Endometrial microvascular endothelial cells (primary cell): ENCODE results near the gene LRIT1. TPM values are rescaled to one million over a fixed set of nuclear protein-coding genes. Genes with fewer than 3 reads are reported as not detected.

ENCODE experiments used
- in situ Hi-C: cut with HindIII; loops from 2 replicates; pipeline ENCODE4 v1.10.0; 2017; ENCODE audit warnings: low sequenced_read_pairs, low pct_unique_long_range_greater_than_20kb; ENCODE audit errors: inconsistent ontology term
- total RNA-seq: library from RNA; depleted of rRNA; stranded (reverse); fragments of >200 nt; gene quantifications from one replicate; pipeline ENCODE4 v1.2.3, GENCODE V29; 2015; ENCODE audit errors: inconsistent ontology term

The LRIT1 gene
- total RNA-seq, 1 donor from 2014 or later, result not detected

- in situ Hi-C loops, result no loop called here
These were observed 16.8 kb downstream of the LRIT1 start for GRCh38 chr10:84224411-84225028.

GRCh38 chr10:84221916-84222315 is 19.4 kb downstream of the LRIT1 start:
- in situ Hi-C loops, result no loop called here

- in situ Hi-C loops, result no loop called here
These were observed 23.6 kb downstream of the LRIT1 start for GRCh38 chr10:84217746-84218145.

- in situ Hi-C loops, result no loop called here
These were observed 24.5 kb downstream of the LRIT1 start for GRCh38 chr10:84216834-84217233.

- in situ Hi-C loops, result no loop called here
These were observed 26.6 kb downstream of the LRIT1 start for GRCh38 chr10:84214612-84215235.

- in situ Hi-C loops, result no loop called here
These were observed 27.2 kb downstream of the LRIT1 start for GRCh38 chr10:84214046-84214572.

GRCh38 chr10:84213076-84213475 is 28.3 kb downstream of the LRIT1 start:
- in situ Hi-C loops, result no loop called here

GRCh38 chr10:84212014-84212413 is 29.3 kb downstream of the LRIT1 start:
- in situ Hi-C loops, result no loop called here

- in situ Hi-C loops, result no loop called here
These were observed 29.8 kb downstream of the LRIT1 start for GRCh38 chr10:84211566-84211965.

GRCh38 chr10:84208023-84208422 is 33.3 kb downstream of the LRIT1 start:
- in situ Hi-C loops, result no loop called here

GRCh38 chr10:84205853-84206525 is 35.4 kb downstream of the LRIT1 start:
- in situ Hi-C loops, result no loop called here

- in situ Hi-C loops, result no loop called here
These were observed 36.1 kb downstream of the LRIT1 start for GRCh38 chr10:84205049-84205852.

- in situ Hi-C loops, result no loop called here
These were observed 36.7 kb downstream of the LRIT1 start for GRCh38 chr10:84204610-84205009.

GRCh38 chr10:84204122-84204521 is 37.2 kb downstream of the LRIT1 start:
- in situ Hi-C loops, result no loop called here

- in situ Hi-C loops, result no loop called here
These were observed 39.0 kb downstream of the LRIT1 start for GRCh38 chr10:84202349-84202748.

- in situ Hi-C loops, result no loop called here
These were observed 39.7 kb downstream of the LRIT1 start for GRCh38 chr10:84201682-84202081.

- in situ Hi-C loops, result no loop called here
These were observed 40.1 kb downstream of the LRIT1 start for GRCh38 chr10:84201244-84201606.

- in situ Hi-C loops, result no loop called here
These were observed 40.7 kb downstream of the LRIT1 start for GRCh38 chr10:84200537-84201243.
